GM19193 (cell line): Measurements from ENCODE around the gene FKBP6.
"Not testable (repeated sequence)": the region's sequence is repeated elsewhere in the genome, so short reads cannot be mapped to it uniquely, and the experiment has no call there.

ENCODE experiments used
- POLR2A ChIP-seq: IDR thresholded peaks from 4 replicates; pipeline ENCODE4 v1.6.1; 2011; ENCODE audit not compliant: insufficient read depth, insufficient read length; ENCODE audit errors: extremely low read depth

FKBP6 gene

GRCh38 chr7:73327922-73328321 is at the start of gene FKBP6, which contains the start of gene TRIM50:
Gene FKBP6 (plus strand): TSS chr7:73328161. CDS start chr7:73328429, 268 bp downstream.
Gene TRIM50 (minus strand): TSS chr7:73328082. CDS start chr7:73324787, 3,295 bp downstream.
- not testable (repeated sequence) for TF ChIP-seq POLR2A

GRCh38 chr7:73303546-73303945 is 24.4 kb upstream of the FKBP6 start:
- TF ChIP-seq POLR2A, result no peak

GRCh38 chr7:73304071-73304470 is 23.9 kb upstream of the FKBP6 start:
- TF ChIP-seq POLR2A, result no peak

GRCh38 chr7:73307436-73307835 is 20.5 kb upstream of the FKBP6 start:
- TF ChIP-seq POLR2A, result no peak

GRCh38 chr7:73308074-73308664 is 19.8 kb upstream of the FKBP6 start:
- TF ChIP-seq POLR2A, result no peak

- peak; percentile 93 for TF ChIP-seq POLR2A
Observed at GRCh38 chr7:73308665-73309214, 19.2 kb upstream of the FKBP6 start, which contains the start of gene NSUN5. Gene NSUN5 (minus strand): TSS chr7:73308826. CDS start chr7:73308790, 36 bp downstream.

GRCh38 chr7:73312831-73313520 is 15.0 kb upstream of the FKBP6 start:
- TF ChIP-seq POLR2A, result no peak

- no peak for TF ChIP-seq POLR2A
Observed at GRCh38 chr7:73313521-73313906, 14.4 kb upstream of the FKBP6 start.

- no peak for TF ChIP-seq POLR2A
Observed at GRCh38 chr7:73314271-73314670, 13.7 kb upstream of the FKBP6 start.

- no peak for TF ChIP-seq POLR2A
Observed at GRCh38 chr7:73316521-73316920, 11.4 kb upstream of the FKBP6 start.

- no peak for TF ChIP-seq POLR2A
Observed at GRCh38 chr7:73328696-73329095, 735 bp downstream of the FKBP6 start.

GRCh38 chr7:73329861-73330581 is 2.1 kb downstream of the FKBP6 start:
- no peak for TF ChIP-seq POLR2A

GRCh38 chr7:73330772-73331171 is 2.8 kb downstream of the FKBP6 start:
- TF ChIP-seq POLR2A, result no peak

GRCh38 chr7:73332447-73332846 is 4.5 kb downstream of the FKBP6 start:
- no peak for TF ChIP-seq POLR2A

GRCh38 chr7:73338321-73338720 is 10.4 kb downstream of the FKBP6 start:
- no peak for TF ChIP-seq POLR2A
